Measurements from ENCODE around the gene MS4A15.

The MS4A15 gene

DNA sequence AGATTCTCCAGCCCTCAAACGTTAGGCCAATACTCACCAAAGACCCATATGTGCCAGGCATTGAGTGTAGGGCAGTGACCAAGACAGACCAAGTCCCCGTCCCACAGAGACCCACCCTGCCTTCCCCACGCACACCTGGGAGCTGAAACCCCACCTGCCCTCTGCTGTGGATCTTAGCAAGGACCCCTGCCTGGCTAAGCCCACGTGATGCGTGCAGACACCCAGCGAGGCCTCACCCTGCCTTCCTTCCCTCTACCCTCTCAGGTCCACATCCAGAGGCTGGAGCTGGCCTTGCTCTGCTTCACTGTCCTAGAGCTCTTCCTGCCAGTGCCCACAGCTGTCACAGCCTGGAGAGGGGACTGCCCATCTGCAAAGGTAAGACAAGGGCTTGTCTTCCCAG lies 38.6 kb downstream of the MS4A15 start:
- no peak overlapping the region for H3K4me3 ChIP-seq (replicated peaks; ENCODE audit: insufficient read depth, low read length)
- H3K27me3 ChIP-seq (ENCODE audit: insufficient read depth, poor library complexity, severe bottlenecking), result no peaks in the 10 kb centered on the region
- no peak for DNase-seq (ENCODE audit: low read depth in 1 of 2, low spot score in 1 of 2)
- TF ChIP-seq, protein P1, sequence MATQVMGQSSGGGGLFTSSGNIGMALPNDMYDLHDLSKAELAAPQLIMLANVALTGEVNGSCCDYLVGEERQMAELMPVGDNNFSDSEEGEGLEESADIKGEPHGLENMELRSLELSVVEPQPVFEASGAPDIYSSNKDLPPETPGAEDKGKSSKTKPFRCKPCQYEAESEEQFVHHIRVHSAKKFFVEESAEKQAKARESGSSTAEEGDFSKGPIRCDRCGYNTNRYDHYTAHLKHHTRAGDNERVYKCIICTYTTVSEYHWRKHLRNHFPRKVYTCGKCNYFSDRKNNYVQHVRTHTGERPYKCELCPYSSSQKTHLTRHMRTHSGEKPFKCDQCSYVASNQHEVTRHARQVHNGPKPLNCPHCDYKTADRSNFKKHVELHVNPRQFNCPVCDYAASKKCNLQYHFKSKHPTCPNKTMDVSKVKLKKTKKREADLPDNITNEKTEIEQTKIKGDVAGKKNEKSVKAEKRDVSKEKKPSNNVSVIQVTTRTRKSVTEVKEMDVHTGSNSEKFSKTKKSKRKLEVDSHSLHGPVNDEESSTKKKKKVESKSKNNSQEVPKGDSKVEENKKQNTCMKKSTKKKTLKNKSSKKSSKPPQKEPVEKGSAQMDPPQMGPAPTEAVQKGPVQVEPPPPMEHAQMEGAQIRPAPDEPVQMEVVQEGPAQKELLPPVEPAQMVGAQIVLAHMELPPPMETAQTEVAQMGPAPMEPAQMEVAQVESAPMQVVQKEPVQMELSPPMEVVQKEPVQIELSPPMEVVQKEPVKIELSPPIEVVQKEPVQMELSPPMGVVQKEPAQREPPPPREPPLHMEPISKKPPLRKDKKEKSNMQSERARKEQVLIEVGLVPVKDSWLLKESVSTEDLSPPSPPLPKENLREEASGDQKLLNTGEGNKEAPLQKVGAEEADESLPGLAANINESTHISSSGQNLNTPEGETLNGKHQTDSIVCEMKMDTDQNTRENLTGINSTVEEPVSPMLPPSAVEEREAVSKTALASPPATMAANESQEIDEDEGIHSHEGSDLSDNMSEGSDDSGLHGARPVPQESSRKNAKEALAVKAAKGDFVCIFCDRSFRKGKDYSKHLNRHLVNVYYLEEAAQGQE (IDR thresholded peaks at IDR 0.05; ENCODE audit: insufficient replicate concordance, low read depth), result no peak
- TF ChIP-seq SPI1 (IDR thresholded peaks at IDR 0.05; ENCODE audit: borderline replicate concordance, low read depth) (no peak), GABPA (IDR thresholded peaks at IDR 0.05; ENCODE audit: low read depth) (no peak), POLR2AphosphoS5 (IDR thresholded peaks at IDR 0.05; ENCODE audit: low read depth) (no peak)
- TF ChIP-seq, protein P2, sequence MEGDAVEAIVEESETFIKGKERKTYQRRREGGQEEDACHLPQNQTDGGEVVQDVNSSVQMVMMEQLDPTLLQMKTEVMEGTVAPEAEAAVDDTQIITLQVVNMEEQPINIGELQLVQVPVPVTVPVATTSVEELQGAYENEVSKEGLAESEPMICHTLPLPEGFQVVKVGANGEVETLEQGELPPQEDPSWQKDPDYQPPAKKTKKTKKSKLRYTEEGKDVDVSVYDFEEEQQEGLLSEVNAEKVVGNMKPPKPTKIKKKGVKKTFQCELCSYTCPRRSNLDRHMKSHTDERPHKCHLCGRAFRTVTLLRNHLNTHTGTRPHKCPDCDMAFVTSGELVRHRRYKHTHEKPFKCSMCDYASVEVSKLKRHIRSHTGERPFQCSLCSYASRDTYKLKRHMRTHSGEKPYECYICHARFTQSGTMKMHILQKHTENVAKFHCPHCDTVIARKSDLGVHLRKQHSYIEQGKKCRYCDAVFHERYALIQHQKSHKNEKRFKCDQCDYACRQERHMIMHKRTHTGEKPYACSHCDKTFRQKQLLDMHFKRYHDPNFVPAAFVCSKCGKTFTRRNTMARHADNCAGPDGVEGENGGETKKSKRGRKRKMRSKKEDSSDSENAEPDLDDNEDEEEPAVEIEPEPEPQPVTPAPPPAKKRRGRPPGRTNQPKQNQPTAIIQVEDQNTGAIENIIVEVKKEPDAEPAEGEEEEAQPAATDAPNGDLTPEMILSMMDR (IDR thresholded peaks at IDR 0.05; ENCODE audit: insufficient read depth, low read length), result no peak
- H3K27ac ChIP-seq (replicated peaks), result no peak overlapping the region

DNA sequence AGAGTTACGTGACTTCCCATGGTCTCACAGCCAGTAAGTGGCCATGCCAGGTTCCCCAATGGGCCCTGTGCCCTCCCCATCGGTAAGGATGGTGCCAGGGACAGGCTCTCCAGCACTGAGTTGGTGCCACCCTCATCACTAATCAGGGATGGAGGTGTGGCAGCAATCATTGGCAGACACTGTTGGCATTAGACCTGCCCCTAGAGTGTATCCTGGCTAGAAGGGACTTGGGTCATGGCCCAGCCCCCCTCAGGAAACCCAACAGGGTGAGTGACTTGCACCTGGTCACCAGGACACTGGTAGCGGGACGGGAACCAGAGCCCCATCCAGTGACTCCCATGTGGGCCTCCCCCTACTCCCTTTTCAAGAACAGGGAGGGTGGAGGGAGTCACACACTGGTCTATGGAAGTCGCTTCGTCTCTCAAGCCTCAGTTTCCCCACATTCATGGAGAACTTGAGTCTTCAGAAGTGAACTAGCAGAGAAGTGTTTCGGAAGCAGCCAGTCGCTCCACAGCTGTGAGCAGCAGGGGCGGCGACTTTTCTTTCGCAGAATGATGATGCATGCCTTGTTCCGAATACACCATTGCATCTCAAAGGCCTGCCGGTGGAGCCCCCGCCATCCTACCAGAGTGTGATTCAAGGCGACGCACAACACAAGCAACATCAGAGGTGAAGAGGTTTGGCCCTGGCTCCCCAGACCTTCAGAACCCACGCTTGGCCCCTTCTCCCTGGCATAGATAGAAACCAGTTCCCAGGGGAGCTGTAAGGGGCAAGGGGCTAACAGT lies 41.4 kb downstream of the MS4A15 start:
- DNase-seq (ENCODE audit: low read depth in 1 of 2, low spot score in 1 of 2), result no peak
- no peaks in the 10 kb centered on the region for H3K27me3 ChIP-seq (ENCODE audit: insufficient read depth, poor library complexity, severe bottlenecking)
- no peak overlapping the region for H3K4me3 ChIP-seq (replicated peaks; ENCODE audit: insufficient read depth, low read length)
- TF ChIP-seq, protein P2 (IDR thresholded peaks at IDR 0.05; ENCODE audit: insufficient read depth, low read length), result no peak
- TF ChIP-seq POLR2AphosphoS5 (IDR thresholded peaks at IDR 0.05; ENCODE audit: low read depth) (no peak), GABPA (IDR thresholded peaks at IDR 0.05; ENCODE audit: low read depth) (no peak), SPI1 (IDR thresholded peaks at IDR 0.05; ENCODE audit: borderline replicate concordance, low read depth) (no peak)
- TF ChIP-seq, protein P1 (IDR thresholded peaks at IDR 0.05; ENCODE audit: insufficient replicate concordance, low read depth), result no peak
- no peak overlapping the region for H3K27ac ChIP-seq (replicated peaks)

DNA sequence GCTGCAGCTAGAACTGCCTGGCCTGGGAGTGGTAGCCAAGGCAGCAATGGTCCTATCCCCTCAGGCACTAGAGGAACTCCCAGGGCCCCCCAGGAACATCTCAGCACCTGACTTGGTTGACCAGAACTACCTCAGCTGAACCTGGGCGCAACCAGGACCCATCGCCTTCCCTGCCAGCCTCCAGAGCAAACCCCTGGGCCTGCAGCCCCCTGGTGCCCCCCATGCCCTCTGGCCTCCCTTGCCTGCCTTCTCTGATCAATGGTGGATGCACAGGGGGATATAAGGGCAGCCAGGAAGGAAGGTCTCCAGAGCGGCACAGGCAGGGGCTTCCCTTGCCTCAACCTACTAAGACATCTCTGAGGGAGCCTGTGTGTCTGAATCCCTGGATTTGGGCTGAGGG lies 42.0 kb downstream of the MS4A15 start:
- Histone ChIP-seq H3K27me3 (ENCODE audit: insufficient read depth, poor library complexity, severe bottlenecking) (no peaks in the 10 kb centered on the region), H3K27ac (replicated peaks) (no peak overlapping the region), H3K4me3 (replicated peaks; ENCODE audit: insufficient read depth, low read length) (no peak overlapping the region)
- TF ChIP-seq SPI1 (IDR thresholded peaks at IDR 0.05; ENCODE audit: borderline replicate concordance, low read depth) (no peak), POLR2AphosphoS5 (IDR thresholded peaks at IDR 0.05; ENCODE audit: low read depth) (no peak), GABPA (IDR thresholded peaks at IDR 0.05; ENCODE audit: low read depth) (no peak)
- TF ChIP-seq, protein P2 (IDR thresholded peaks at IDR 0.05; ENCODE audit: insufficient read depth, low read length), result no peak
- TF ChIP-seq, protein P1 (IDR thresholded peaks at IDR 0.05; ENCODE audit: insufficient replicate concordance, low read depth), result no peak
- no peak for DNase-seq (ENCODE audit: low read depth in 1 of 2, low spot score in 1 of 2)
